HG03159 (cell line): Measurements from ENCODE around the gene POU5F1.
"Not testable (repeated sequence)": the region's sequence is repeated elsewhere in the genome, so short reads cannot be mapped to it uniquely, and the experiment has no call there.

ENCODE experiments used
- ATAC-seq: cut with Tn5 transposase; IDR thresholded peaks from one replicate; pipeline ENCODE4 v1.9.1; 2021; ENCODE audit warnings: mild to moderate bottlenecking, moderate library complexity; ENCODE audit not compliant: unreplicated experiment

Gene POU5F1

GRCh38 chr6:31192431-31193105 is 22.1 kb upstream of the POU5F1 start:
- not testable (repeated sequence) for ATAC-seq

GRCh38 chr6:31190488-31190887 is 20.0 kb upstream of the POU5F1 start:
- ATAC-seq, result no peak

GRCh38 chr6:31189223-31189622 is 18.7 kb upstream of the POU5F1 start:
- ATAC-seq, result not testable (repeated sequence)

- ATAC-seq, result no peak
Observed at GRCh38 chr6:31187780-31188194, 17.3 kb upstream of the POU5F1 start.

GRCh38 chr6:31186052-31186734 is 15.7 kb upstream of the POU5F1 start:
- no peak for ATAC-seq

GRCh38 chr6:31185695-31186051 is 15.2 kb upstream of the POU5F1 start:
- ATAC-seq, result not testable (repeated sequence)

- not testable (repeated sequence) for ATAC-seq
Observed at GRCh38 chr6:31183859-31184258, 13.4 kb upstream of the POU5F1 start.

- ATAC-seq, result not testable (repeated sequence)
Observed at GRCh38 chr6:31183287-31183686, 12.8 kb upstream of the POU5F1 start.

- peak; percentile 70 for ATAC-seq
Observed at GRCh38 chr6:31180500-31180899, 10.0 kb upstream of the POU5F1 start.

- no peak for ATAC-seq
Observed at GRCh38 chr6:31179896-31180295, 9.4 kb upstream of the POU5F1 start.

GRCh38 chr6:31179042-31179386 is 8.5 kb upstream of the POU5F1 start:
- no peak for ATAC-seq

GRCh38 chr6:31178143-31179041 is 7.9 kb upstream of the POU5F1 start:
- no peak for ATAC-seq

- no peak for ATAC-seq
Observed at GRCh38 chr6:31175971-31176370, 5.5 kb upstream of the POU5F1 start.

- ATAC-seq, result no peak
Observed at GRCh38 chr6:31174378-31174777, 3.9 kb upstream of the POU5F1 start.

- no peak for ATAC-seq
Observed at GRCh38 chr6:31173406-31173805, 2.9 kb upstream of the POU5F1 start.

- ATAC-seq, result no peak
Observed at GRCh38 chr6:31172973-31173384, 2.5 kb upstream of the POU5F1 start.

- no peak for ATAC-seq
Observed at GRCh38 chr6:31171931-31172905, 1.7 kb upstream of the POU5F1 start.

- ATAC-seq, result no peak
Observed at GRCh38 chr6:31170987-31171671, 647 bp upstream of the POU5F1 start.

GRCh38 chr6:31169858-31170599 is 453 bp downstream of the POU5F1 start:
- ATAC-seq, result not testable (repeated sequence)
